Measurements from ENCODE around the gene PPP1R2.

GRCh38 chr3:195573611-195574496 is 30.7 kb upstream of the PPP1R2 start:
- TF ChIP-seq CTCF (IDR thresholded peaks at IDR 0.05; ENCODE audit: insufficient read depth, low read length) (no peak), POLR2AphosphoS5 (IDR thresholded peaks at IDR 0.05; ENCODE audit: low read depth) (no peak), SPI1 (IDR thresholded peaks at IDR 0.05; ENCODE audit: borderline replicate concordance, low read depth) (no peak), REST (IDR thresholded peaks at IDR 0.05; ENCODE audit: insufficient replicate concordance, low read depth) (no peak), GABPA (IDR thresholded peaks at IDR 0.05; ENCODE audit: low read depth) (no peak)

Data from HL-60 (cell line).